ENCODE measurements around the gene SRSF6.
A peak's percentile ranks its signal among the peaks of the same experiment; 100 is the strongest.
"Not testable (repeated sequence)": the region's sequence is repeated elsewhere in the genome, so short reads cannot be mapped to it uniquely, and the experiment has no call there.

The SRSF6 gene

DNA sequence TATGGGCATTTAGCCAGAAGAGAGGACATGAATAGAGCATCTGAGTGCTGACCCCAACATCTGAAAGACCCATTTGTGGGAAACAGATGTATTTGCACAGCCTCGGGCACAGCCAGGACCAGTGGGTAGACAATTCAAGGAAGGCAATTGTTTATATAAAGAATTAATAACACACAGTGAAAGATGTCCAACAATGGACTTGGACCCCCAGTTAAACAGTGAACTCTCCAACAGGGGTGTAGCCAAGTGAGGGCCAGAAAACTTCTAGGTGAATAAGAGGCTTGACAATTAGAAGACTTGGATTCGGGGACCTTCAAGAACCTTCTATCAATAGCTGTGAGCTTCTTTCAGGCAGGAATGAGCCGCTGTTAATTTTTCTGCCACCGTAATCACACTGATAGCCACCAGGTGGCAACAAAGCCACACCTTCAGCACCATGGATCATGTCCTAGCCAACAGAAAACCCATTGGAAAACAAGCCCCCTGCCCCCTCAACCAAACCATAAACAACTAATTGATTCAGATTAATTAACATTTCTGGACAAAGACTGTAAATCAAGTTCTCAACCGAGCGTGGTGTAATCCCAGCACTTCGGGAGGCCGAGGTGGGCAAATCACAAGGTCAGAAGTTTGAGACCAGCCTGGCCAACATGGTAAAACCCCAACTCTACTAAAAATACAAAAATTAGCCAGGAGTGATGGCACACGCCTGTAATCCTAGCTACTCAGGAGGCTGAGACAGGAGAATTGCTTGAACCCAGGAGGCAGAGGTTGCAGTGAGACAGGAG, 8.8 kb upstream of the SRSF6 start:
- no peak for DNase-seq

DNA sequence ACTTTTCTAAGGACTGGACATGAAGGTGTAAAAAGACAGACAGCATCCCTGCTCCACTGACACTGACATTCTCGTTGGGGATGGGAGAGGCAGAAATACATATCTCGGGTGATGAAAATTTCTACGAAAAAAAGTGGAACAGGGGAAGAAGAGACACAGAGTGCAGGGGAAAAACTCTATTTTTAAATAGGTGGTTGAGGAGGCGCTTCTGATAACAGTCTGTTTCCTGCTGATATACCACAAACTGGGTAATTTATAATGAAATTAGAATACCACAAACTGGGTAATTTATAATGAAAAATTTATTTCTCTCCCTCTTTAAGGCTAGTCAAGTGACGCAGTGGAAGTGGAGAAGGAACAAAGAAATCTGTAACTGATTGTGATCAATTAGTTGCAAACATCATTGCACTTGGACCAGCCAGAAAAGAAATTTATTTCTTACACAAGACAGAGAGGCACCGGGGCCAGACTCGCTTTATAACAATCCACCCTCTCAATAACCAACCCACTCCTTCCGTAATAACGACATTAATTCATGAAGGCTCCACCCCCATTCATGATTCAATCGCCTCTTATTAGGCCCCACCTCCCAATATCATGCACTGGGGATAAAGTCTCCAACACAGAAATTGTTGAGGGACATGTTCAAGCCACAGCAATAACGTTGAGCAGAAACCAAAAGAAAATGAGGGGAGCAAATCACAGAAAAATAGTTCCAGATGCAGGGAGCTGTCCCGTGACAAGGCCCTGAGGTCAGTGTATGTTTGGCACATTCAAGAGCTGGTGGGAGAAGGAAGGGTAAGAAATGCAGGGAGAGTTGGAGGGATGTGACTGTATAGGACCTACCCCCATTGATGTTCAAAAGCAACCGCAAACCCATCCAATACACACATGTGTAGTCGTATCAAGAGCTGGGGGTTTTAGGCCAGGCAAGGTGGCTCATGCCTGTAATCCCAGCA, 6.6 kb upstream of the SRSF6 start:
- no peak for DNase-seq

- no peak for DNase-seq
Observed at GRCh38 chr20:43452404-43453126, 5.1 kb upstream of the SRSF6 start.

- not testable (repeated sequence) for DNase-seq
Observed at GRCh38 chr20:43456252-43456651, 1.4 kb upstream of the SRSF6 start.

DNA sequence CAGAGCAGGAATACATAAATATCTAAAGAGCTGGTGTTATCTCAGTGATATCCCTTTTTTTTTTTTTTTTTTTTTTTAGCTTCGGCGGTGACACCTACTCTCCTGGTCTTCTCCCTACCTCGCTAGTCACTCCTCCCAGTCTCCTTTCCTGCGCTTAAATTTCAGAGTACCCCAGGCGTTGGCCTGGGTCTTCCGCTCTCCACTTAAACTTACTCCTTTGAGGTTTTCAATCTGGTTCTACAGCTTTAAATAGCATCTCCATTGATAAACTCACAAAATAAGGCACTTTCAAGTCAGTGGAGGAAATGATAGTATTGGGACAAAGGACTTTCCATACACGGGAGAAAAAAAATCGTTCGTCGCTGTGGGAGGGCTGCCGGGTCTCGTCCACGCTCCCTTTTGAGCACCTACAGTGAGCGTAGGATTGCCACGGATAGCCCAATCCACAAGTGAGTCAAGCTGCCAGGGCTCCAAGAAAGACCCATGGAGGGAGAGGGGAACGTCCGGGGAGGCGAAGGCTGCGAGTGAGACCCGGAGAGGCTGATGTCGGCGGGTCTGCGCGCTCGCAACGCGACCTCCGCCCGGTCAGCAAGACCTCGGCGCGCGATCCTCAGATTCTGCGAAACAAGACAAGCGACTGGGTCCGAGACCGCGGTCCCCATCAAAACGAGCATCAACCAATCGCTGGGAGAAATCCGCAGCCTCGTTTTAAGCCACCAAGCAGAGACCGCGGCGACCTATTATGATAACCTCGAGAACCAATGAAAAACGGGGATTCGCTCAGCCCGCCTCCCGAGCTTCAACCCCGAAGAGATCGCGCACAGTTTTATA, 672 bp upstream of the SRSF6 start:
- peak; percentile 88 for DNase-seq

- no peak for DNase-seq
Observed at GRCh38 chr20:43458422-43458924, 777 bp downstream of the SRSF6 start.

GRCh38 chr20:43459022-43459942, 1.6 kb downstream of the SRSF6 start:
- DNase-seq, result no peak

DNA sequence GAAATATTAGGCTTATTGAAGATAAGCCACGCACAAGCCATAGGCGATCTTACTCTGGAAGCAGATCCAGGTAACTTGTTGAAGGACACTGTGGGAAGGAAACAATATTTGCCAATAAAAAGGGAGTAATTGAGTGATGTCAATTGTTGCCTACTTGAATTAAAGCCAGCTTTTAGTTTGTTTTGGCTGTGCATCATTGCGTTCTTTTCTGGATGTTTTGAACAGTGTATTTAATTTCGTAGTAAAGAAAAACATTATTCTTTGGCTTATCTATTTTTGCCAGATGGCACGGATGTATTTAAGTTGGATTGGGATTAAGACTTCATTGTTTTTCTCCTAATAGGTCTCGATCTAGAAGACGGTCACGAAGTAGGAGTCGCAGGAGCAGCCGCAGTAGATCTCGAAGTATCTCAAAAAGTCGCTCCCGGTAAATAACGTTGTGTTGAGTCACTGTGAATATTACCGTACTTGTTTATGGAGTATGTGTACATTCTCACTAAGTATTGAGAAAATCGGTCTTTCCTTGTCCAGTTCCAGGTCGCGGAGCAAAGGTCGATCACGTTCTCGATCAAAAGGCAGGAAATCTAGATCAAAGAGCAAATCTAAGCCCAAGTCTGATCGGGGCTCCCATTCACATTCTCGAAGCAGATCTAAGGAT, 2.6 kb downstream of the SRSF6 start:
- DNase-seq, result no peak

DNA sequence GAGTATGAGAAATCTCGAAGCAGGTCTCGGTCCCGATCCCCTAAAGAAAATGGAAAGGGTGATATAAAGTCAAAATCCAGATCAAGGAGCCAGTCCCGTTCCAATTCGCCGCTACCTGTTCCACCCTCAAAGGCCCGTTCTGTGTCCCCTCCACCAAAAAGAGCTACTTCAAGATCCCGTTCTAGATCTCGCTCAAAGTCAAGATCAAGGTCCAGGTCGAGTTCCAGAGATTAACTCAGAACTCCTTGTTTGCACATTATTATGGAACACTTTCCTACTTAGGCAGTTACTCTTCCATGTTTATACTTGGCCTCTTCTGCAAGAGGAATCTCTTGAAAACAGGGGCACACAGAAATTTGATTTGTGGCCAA, 3.1 kb downstream of the SRSF6 start:
- no peak for DNase-seq

GRCh38 chr20:43461894-43462659, 4.4 kb downstream of the SRSF6 start:
- no peak for DNase-seq

- DNase-seq, result no peak
Observed at GRCh38 chr20:43462660-43463526, 5.2 kb downstream of the SRSF6 start.

DNA sequence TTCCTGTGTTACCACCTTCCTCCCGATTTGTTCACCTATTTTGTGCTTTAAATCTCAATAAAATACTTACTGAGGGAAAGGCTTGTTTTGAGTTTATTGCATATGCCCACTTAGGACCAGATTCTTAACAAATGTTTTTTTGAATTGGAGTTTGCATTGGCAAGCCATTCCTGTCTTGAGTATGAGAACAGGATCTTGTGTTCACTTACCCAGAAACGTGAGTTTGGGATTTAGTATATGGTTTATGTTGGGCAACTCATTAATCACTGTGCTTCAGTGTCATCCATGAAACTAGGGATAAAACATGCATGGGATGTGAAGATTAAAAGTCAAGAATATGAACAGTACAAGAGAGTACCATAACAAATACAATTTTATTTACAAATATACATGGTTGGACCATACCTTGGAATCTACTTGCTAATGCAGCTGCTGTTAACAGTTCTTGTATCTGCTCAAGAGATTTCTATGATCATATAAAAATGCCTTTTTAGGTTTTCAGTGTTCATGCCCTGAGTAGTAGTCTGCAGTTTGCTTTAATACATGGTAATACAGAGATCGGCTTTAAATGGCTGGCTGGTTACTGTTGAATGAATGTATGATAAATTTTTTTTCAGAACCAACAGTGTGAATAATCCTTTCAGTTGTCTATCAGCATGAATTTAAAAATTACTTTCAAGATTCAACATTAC, 6.0 kb downstream of the SRSF6 start:
- no peak for DNase-seq

- no peak for DNase-seq
Observed at GRCh38 chr20:43464219-43464790, 6.6 kb downstream of the SRSF6 start.

DNA sequence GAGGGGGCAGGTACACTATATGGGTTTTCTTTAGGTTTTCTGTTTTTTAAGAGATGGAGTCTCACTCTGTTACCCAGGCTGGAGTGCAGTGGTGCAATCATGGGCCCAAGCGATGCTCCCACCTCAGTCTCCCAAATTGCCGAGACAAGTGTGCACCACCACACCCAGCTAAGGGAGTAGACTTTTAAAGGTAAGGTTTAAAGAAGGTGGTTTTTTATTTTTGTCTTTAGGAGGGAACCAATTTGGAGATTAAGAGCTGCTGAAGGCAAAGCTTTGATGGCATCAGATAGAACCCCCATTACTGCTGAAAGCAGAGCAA, 7.9 kb downstream of the SRSF6 start:
- DNase-seq, result no peak

DNA sequence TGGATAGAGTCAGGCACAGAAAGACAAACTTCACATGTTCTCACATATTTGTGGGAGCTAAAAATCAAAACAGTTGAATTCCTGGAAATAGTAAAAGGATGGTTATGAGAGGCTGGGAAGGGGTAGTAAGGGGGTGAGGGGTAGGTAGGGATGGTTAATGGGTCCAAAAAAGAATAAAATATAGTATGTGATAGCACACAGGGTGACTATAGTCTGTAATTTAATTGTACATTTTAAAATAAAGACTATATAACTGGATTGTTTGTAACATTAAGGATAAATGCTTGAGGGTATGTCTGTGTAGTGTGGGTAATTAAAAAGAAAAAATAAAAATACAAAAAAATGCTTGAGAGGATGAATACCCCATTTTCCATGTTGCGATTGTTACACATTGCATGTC, 9.9 kb downstream of the SRSF6 start:
- no peak for DNase-seq

GRCh38 chr20:43472671-43473380, 15.1 kb downstream of the SRSF6 start:
- no peak for DNase-seq

DNA sequence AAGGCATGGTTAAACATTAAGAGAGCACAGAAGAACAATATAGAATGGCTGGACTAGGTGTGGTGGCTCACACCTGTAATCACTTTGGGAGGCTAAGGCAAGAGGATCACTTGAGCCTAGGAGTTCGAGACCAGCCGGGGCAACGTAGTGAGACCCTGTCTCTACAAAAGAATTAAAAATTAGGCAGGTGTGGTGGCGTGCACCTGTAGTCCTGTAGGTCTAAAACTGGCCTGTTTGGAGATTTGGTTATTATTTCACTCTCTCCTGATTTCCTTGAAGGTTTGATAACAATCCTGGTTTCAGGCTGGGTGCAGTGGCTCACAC, 15.6 kb downstream of the SRSF6 start:
- DNase-seq, result no peak
